ENCODE results near the gene MITF.

MITF gene

GRCh38 chr3:69827127-69827526 is 87.9 kb downstream of the MITF start:
- Histone ChIP-seq H3K4me1 (ENCODE audit: low read length) (no peaks in the 10 kb centered on the region), H2AFZ (ENCODE audit: low read depth, low read length) (no peak overlapping the region)
- TF ChIP-seq, protein P1, sequence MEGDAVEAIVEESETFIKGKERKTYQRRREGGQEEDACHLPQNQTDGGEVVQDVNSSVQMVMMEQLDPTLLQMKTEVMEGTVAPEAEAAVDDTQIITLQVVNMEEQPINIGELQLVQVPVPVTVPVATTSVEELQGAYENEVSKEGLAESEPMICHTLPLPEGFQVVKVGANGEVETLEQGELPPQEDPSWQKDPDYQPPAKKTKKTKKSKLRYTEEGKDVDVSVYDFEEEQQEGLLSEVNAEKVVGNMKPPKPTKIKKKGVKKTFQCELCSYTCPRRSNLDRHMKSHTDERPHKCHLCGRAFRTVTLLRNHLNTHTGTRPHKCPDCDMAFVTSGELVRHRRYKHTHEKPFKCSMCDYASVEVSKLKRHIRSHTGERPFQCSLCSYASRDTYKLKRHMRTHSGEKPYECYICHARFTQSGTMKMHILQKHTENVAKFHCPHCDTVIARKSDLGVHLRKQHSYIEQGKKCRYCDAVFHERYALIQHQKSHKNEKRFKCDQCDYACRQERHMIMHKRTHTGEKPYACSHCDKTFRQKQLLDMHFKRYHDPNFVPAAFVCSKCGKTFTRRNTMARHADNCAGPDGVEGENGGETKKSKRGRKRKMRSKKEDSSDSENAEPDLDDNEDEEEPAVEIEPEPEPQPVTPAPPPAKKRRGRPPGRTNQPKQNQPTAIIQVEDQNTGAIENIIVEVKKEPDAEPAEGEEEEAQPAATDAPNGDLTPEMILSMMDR (IDR thresholded peaks at IDR 0.05; ENCODE audit: low read depth, low read length) = no peak
- no peak for TF ChIP-seq EZH2phosphoT487 (IDR thresholded peaks at IDR 0.05; ENCODE audit: low read depth)

DNA sequence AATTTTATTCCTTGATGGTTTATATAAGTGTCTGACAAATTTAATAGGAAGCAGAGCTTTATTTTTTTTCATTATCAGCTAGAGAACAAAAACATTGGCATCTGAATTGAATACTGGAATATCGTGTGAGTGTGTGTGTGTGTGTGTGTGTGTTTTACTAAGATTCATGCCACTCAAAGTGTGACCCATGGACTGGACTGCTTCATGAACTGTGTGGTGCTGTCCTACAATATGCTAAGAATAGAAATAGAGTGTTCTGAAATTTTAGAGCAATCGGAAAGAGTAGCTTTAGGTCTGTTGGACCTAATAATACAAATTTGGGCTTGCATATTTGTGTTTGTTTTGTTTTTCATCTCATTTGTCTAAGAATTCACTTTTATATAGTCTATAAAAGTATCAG is 89.6 kb downstream of the MITF start:
- no peak overlapping the region for H2AFZ ChIP-seq (ENCODE audit: low read depth, low read length)
- no peaks in the 10 kb centered on the region for H3K9me3 ChIP-seq (ENCODE audit: insufficient read depth, low read length)
- H3K4me1 ChIP-seq (ENCODE audit: low read length) = no peaks in the 10 kb centered on the region
- no peaks in the 10 kb centered on the region for H3K36me3 ChIP-seq (replicated peaks; ENCODE audit: low read depth, low read length)
- no peak for TF ChIP-seq EZH2phosphoT487 (IDR thresholded peaks at IDR 0.05; ENCODE audit: low read depth)
- TF ChIP-seq, protein P1 (IDR thresholded peaks at IDR 0.05; ENCODE audit: low read depth, low read length) = no peak
- H3K4me2 ChIP-seq (ENCODE audit: low read length) = no peak overlapping the region
- H4K20me1 ChIP-seq (ENCODE audit: insufficient read depth, low read length) = no peaks in the 10 kb centered on the region
- no peak overlapping the region for H3K9ac ChIP-seq (ENCODE audit: low read length)
- H3K79me2 ChIP-seq (ENCODE audit: low read length) = no peaks in the 10 kb centered on the region
- H3K27ac ChIP-seq (ENCODE audit: low read length) = no peak overlapping the region
- no peaks in the 10 kb centered on the region for H3K27me3 ChIP-seq (ENCODE audit: low read depth, low read length)
- no peak overlapping the region for H3K4me3 ChIP-seq (ENCODE audit: low read length)

More at GRCh38 chr3:69827127-69827526, 87.9 kb downstream of the MITF start:
- Histone ChIP-seq H3K36me3 (replicated peaks; ENCODE audit: low read depth, low read length) (no peaks in the 10 kb centered on the region), H3K27me3 (ENCODE audit: low read depth, low read length) (no peaks in the 10 kb centered on the region), H3K4me3 (ENCODE audit: low read length) (no peak overlapping the region), H3K9ac (ENCODE audit: low read length) (no peak overlapping the region), H3K79me2 (ENCODE audit: low read length) (no peaks in the 10 kb centered on the region), H4K20me1 (ENCODE audit: insufficient read depth, low read length) (no peaks in the 10 kb centered on the region), H3K27ac (ENCODE audit: low read length) (no peak overlapping the region), H3K9me3 (ENCODE audit: insufficient read depth, low read length) (no peaks in the 10 kb centered on the region), H3K4me2 (ENCODE audit: low read length) (no peak overlapping the region)

GRCh38 chr3:69830147-69830546 is 90.9 kb downstream of the MITF start:
- Histone ChIP-seq H3K9ac (ENCODE audit: low read length) (no peak overlapping the region), H3K4me1 (ENCODE audit: low read length) (no peaks in the 10 kb centered on the region), H3K27ac (ENCODE audit: low read length) (no peak overlapping the region), H3K27me3 (ENCODE audit: low read depth, low read length) (no peaks in the 10 kb centered on the region), H3K79me2 (ENCODE audit: low read length) (no peaks in the 10 kb centered on the region), H3K4me2 (ENCODE audit: low read length) (no peak overlapping the region), H3K9me3 (ENCODE audit: insufficient read depth, low read length) (no peaks in the 10 kb centered on the region), H3K36me3 (replicated peaks; ENCODE audit: low read depth, low read length) (no peaks in the 10 kb centered on the region), H3K4me3 (ENCODE audit: low read length) (no peak overlapping the region), H2AFZ (ENCODE audit: low read depth, low read length) (no peak overlapping the region), H4K20me1 (ENCODE audit: insufficient read depth, low read length) (no peaks in the 10 kb centered on the region)
- TF ChIP-seq, protein P1 (IDR thresholded peaks at IDR 0.05; ENCODE audit: low read depth, low read length) = no peak
- TF ChIP-seq EZH2phosphoT487 (IDR thresholded peaks at IDR 0.05; ENCODE audit: low read depth) = no peak

DNA sequence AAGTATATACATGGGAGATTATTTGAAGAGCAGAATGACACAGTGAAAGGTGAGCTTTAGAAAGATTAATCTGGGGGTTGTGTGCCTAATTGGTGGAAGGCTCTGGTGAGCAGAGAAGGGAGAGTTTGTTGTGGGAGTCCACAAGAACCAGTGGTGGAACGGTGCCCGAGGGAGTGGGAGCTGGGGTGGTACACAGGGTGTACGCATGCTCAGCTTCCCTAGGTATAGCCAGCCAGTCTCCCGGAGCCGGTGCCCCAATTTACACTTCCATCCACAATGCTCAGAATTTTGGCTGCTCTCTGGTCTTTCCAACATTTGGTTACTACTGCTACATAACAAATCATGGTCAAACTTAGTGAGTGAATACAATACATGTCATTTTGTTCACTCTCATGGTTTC is 92.5 kb downstream of the MITF start:
- H3K36me3 ChIP-seq (replicated peaks; ENCODE audit: low read depth, low read length) = no peaks in the 10 kb centered on the region
- no peak overlapping the region for H3K27ac ChIP-seq (ENCODE audit: low read length)
- H3K9me3 ChIP-seq (ENCODE audit: insufficient read depth, low read length) = no peaks in the 10 kb centered on the region
- no peak overlapping the region for H2AFZ ChIP-seq (ENCODE audit: low read depth, low read length)
- no peaks in the 10 kb centered on the region for H4K20me1 ChIP-seq (ENCODE audit: insufficient read depth, low read length)
- no peak for TF ChIP-seq EZH2phosphoT487 (IDR thresholded peaks at IDR 0.05; ENCODE audit: low read depth)
- TF ChIP-seq, protein P1 (IDR thresholded peaks at IDR 0.05; ENCODE audit: low read depth, low read length) = no peak
- no peak overlapping the region for H3K4me2 ChIP-seq (ENCODE audit: low read length)
- no peaks in the 10 kb centered on the region for H3K79me2 ChIP-seq (ENCODE audit: low read length)
- no peak overlapping the region for H3K9ac ChIP-seq (ENCODE audit: low read length)
- no peaks in the 10 kb centered on the region for H3K4me1 ChIP-seq (ENCODE audit: low read length)
- H3K27me3 ChIP-seq (ENCODE audit: low read depth, low read length) = no peaks in the 10 kb centered on the region
- H3K4me3 ChIP-seq (ENCODE audit: low read length) = no peak overlapping the region
